GM21737 (cell line): ENCODE measurements around the gene TEX264.

Source experiments
- ATAC-seq: cut with Tn5 transposase; IDR thresholded peaks from one replicate; pipeline ENCODE4 v1.9.1; 2021; ENCODE audit warnings: mild to moderate bottlenecking, moderate library complexity; ENCODE audit not compliant: unreplicated experiment

Gene TEX264

GRCh38 chr3:51673802-51674654 is 3.0 kb downstream of the TEX264 start:
- ATAC-seq = no peak

- ATAC-seq = no peak
Measured at GRCh38 chr3:51675201-51675611, 4.2 kb downstream of the TEX264 start.

GRCh38 chr3:51676102-51676640 is 5.1 kb downstream of the TEX264 start:
- no peak for ATAC-seq

GRCh38 chr3:51677358-51677757 is 6.3 kb downstream of the TEX264 start:
- ATAC-seq = no peak

DNA sequence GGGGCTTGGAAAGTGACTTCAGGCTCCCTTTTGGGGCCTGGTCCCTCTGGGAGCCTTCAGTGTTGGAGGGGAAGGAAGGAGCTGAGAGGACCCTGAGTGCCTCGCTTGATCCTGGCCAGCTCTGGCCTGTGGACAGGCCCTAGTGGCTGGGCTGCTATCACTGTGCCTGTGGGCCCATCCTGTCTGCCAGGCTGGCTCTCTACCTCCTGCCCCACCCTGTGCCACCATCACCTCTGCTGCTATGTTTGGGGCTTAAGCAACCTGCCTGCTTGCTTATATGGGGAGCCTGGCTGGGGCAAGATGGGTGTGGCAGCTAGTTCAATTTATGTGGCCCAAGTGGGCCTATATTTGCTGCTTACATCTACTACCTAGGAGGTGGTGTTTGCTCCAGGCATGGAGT is 7.1 kb downstream of the TEX264 start:
- no peak for ATAC-seq

DNA sequence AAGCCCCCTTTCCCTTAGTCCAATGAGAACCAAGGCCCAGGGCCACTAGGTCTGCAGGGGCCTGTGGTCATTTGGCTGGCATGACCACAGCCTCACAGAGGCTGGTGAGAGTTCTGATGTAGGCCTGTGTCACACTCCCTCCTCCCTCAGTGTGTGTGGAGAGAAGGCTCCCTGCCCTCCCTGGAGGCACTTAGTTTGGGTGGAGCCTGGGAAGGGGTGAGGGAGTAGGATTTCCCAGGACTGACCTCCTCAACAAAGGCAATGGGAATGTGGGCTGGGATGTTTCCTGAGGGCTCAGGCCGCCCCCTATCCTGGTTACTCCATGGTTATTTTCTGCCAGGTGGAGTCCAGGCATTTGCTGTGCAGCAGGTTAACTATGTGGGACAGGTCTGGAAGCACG is 7.6 kb downstream of the TEX264 start:
- no peak for ATAC-seq

DNA sequence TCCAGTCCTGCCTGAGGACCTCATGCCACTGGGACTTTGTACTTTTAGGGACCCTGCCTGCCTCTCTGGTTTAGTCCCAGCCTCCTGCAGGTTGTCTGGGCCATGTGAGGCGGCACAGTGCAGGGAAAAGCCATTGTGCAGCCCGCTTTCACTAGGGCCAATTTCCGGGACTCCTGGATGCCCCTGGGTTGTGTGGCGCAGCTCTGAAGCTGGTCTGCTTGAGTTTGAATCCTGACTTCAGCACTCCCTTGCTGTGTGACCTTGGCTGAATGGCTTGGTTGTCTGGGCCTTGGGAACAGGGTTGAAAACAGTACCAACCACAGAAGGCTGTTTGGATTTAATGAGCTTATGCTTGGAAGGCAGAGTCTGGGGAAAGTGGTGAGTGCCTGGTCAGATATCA is 8.3 kb downstream of the TEX264 start:
- no peak for ATAC-seq

DNA sequence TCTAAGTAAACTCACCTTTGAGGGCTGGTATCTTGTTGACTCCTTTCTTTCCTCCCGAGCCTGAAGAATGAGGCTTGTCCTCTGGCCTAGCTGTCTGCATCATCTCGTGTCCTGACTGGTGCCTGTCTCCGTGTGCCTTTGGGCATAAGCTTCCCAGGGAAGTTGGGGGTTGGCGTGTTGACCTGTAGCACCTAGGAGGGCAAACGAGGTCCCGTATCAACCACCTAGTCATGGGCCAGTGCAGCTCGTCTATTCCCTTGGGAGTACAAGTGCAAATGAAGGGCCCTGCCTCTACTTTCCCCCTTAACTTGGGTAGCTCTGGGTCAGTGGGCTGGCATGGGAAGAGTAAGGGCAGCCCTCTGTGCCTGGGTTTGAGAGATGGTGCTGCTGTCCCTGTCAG is 8.7 kb downstream of the TEX264 start:
- ATAC-seq = no peak

DNA sequence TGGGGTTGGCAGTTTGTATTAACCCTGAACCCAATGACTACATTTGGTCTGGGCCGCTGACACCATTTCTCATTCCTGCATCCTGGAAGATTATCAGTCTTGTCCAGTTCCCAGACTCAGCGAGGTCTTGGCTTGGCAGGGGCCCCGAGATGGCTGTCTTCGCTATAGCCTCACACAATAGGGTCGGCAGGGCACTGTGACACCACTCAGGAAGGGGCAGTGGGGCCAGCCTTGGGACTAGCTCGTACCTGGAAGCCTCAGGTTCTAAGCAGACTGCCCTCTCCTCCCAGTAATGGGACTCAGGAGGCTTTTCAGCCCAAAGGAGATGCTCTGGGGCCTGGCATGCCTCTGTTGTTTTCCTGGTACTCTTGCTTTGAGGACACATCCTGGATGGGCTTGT is 9.1 kb downstream of the TEX264 start:
- ATAC-seq = no peak

DNA sequence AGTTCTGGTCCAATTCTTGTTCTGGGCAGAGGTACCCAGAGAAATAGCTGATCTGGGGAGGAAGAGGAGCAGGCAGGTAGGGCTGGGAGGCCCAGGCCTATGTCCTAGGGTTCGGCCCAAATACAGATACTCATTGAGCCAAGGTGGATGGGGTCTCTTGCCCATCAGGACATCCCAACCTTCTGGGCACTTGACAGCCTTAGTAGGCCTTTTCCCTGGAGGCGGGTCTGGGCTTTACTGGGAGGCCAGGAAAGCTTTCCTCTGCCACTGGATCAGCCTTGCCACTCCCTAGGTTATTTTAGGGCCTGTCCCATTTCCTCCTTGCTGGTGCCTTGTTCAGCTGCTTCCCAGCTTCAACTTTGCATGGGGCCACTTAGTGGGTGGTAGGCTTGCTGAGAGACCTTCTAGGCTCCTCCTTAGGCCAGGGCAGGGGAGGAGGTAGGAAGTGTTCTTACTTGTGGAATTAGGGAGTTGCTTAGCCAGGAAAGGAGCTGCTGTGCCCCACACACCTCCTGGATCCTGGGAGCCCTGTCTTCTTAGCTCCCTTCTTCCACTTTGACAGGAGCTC is 9.7 kb downstream of the TEX264 start:
- ATAC-seq = no peak

- peak; percentile 38 for ATAC-seq
Measured at GRCh38 chr3:51681453-51681852, 10.4 kb downstream of the TEX264 start.

DNA sequence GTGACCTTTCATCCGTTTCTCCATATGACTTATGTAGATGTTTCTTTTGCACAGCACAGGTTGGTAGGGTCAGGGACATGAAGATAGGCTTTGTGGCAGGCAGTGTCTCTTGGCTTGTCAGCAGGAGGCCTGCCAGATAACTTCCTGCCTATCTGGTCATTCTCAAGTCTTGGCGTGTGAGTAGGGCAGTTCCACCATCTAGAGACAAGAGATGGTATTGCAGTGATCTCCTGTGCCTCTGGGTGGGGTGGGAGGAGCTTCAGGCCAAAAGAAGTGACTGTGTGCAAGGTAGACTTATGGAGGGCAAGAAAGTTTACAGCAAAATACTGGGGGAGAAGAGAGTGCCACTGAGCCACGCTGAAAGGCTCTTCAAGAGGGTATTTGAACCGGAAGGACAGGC is 11.0 kb downstream of the TEX264 start:
- ATAC-seq = peak; percentile 73

GRCh38 chr3:51682526-51682925 is 11.5 kb downstream of the TEX264 start:
- ATAC-seq = no peak

GRCh38 chr3:51683566-51683965 is 12.5 kb downstream of the TEX264 start:
- no peak for ATAC-seq

DNA sequence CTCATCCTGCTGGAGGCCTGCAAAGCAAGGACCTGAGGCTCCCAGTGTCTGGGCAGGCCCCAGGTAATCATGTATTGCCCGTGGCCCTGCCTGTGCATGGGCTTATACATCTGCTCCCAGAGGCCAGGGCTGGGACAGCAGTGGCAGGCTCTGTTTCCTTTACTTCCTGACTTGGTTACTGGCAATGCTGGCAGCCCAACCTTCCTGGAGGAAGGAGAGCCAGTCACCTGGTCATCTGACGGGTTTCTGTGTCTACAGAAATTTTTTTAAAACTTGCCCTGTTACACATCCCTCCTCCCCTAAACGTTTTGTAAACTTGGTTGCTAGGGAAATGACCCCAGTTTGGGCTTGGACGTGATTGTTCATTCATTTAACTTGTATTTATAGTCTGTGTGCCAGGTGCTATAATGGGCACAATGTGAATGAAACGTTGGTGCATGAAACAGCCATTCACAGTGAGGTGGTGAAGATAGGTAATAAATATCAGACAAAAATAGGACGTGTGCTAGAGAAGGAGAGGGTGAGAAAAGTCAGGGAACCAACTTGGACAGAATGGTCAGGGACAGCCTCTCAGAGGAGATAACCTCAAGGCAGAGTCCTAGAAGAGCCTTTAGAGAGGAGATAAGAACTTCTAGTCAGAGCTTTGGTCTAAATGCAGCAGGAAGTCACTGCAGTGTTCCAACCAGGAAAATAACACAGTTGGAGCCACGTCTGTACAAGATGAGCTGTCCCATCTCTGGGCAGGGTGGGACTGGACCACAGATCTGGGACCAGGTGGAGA is 14.1 kb downstream of the TEX264 start:
- ATAC-seq = no peak

DNA sequence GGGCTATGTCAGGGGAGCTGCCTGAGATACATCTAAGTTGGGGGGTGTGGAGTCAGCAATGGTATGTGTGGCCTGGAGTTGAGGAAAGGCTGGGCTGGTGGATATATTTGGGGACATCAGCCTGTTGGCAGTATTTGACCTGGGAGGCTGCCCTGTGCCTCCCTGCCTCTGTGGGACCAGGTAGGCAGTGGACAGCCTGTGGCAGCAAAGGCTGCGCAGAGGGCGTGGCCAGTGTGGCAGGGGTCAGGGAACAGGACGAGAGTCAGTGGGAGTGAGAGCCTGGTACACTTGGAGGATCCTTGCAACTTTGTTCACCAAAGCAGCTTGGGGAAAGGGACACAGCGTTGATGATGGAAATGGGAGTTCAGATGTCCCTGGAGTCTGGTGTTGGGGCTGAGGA is 15.0 kb downstream of the TEX264 start:
- ATAC-seq = no peak

DNA sequence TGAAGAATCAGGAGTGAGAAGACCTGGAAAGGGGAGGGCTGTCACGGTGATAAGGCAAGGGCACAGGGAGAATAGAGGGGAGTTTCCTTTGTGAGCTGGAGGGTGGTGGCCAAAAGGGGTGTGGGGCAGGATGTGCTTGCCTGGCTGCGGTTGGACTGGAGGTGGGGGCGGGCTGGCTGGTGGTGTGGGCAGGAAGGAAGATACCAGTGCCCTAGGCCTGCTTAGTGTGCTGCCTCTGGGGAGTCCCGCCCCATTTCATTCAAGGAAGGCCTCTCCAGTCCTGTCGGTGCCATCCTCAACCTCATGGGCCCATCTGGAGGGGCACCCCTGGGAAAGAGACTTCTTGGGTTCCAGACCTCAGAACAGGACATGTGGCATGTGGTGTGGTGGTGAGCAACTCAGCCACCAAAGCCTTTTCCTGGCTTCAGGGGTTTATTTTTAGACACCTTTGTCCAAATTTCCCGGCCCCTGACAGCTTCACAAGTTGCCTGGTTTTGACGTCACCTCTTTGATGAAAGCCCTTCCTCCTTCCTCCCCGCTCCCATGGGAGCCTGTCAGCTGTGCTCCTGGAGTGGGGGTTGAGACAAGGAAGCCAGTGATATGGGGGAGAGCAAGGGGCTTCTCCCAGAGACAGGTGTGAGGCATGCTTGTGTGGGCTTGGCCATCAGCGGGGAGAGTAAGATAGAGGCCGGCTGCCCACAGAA is 15.6 kb downstream of the TEX264 start:
- ATAC-seq = peak; percentile 51

DNA sequence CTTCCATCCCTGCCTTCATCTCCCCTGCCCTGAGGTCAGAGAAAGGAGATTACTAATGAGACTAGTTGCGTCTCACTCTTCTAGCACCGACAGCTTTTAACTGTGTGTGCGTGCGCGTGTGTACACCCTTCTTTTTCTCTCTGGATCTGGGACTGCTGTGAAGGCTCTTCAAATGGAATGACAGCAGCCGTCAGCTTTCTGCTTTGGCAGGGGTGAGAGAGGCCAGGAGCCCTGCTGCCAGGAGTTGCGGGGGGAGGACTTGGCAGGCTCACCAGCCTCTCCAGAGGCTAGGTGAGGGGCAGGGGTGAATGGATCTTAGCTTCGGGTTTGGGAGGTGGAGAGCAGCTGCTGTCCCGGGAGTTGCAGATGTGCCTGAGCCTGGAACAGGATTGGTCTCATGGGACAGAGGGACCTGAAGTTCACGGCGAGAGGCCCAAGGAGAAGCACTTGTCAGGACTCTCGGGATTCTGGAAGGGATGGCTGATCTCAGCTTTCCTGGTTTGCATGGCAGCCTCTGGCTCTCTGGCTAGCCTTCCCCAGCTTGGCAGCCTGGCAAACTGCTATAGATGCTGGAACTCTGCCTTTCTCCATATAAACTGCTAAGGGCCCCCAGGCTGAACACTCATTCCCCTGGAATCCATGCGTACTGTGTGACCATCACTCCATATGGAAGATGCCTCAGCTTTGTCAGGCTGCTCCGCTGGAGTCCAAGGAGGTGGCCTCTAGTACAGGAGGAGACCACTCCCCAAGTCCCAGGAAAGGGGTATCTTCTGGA is 16.6 kb downstream of the TEX264 start:
- no peak for ATAC-seq

GRCh38 chr3:51688206-51688600 is 17.2 kb downstream of the TEX264 start:
- ATAC-seq = no peak

DNA sequence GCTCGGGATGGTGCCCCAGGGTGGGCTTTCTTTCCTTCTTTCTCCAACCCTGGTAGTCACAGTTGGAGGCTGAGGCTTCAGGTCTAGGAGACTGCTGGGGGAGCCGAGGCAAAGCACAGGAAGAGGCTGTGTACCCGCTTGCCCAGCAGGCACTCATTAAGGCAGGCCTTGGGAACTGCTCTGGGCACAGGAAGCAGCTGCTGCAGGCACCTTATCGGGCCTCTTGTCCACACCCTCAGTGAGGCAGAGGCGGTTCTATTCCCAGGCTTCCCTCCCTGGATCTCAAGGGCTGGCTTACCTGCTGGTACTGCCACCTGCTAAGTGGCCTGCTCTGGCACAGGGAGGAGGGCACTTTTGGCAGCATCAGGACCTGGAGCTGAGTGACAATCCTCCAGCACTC is 20.0 kb downstream of the TEX264 start:
- ATAC-seq = no peak
